HepG2 (cell line): ENCODE data around the gene ONECUT1. TPM values are rescaled to one million over a fixed set of nuclear protein-coding genes. Genes with fewer than 3 reads are reported as not detected.
A peak's percentile ranks its signal among the peaks of the same experiment; 100 is the strongest.

Source experiments
- ARNTL ChIP-seq: sonication (generic); formaldehyde crosslinking; IDR thresholded peaks from 2 replicates; pipeline ENCODE4 v1.4.0; 2020; ENCODE audit warnings: mild to moderate bottlenecking, missing genetic modification reagents
- ATAD3A ChIP-seq: sonication (generic); formaldehyde crosslinking; IDR thresholded peaks from 2 replicates; pipeline ENCODE4 v1.4.0; 2020; ENCODE audit warnings: missing genetic modification reagents
- BCL6 ChIP-seq: IDR thresholded peaks from 2 replicates; pipeline ENCODE4 v1.6.1; 2016; ENCODE audit warnings: missing genetic modification reagents, missing compliant biosample characterization
- HMGXB4 ChIP-seq, 2 experiments: sonication (generic) in 1 of 2; formaldehyde crosslinking in 1 of 2; IDR thresholded peaks; 2 replicates each; pipeline versions ENCODE4 v1.4.0 to v1.6.1; 2018 to 2020; ENCODE audit warnings: missing genetic modification reagents in 2 of 2, borderline replicate concordance in 1 of 2, low read depth in 1 of 2, mild to moderate bottlenecking in 1 of 2, missing biosample characterization in 1 of 2
- NBN ChIP-seq: fragments of 450-650 bp; conservative IDR thresholded peaks from 2 replicates; pipeline ENCODE4 v1.6.1; 2017
- NR2F2 ChIP-seq: IDR thresholded peaks from 2 replicates; pipeline ENCODE4 v1.6.1; 2012; ENCODE audit warnings: low read depth, inconsistent platforms, borderline replicate concordance
- PITX1 ChIP-seq: sonication (generic); formaldehyde crosslinking; IDR thresholded peaks from 2 replicates; pipeline ENCODE4 v1.5.1; 2020; ENCODE audit warnings: mild to moderate bottlenecking, missing genetic modification reagents
- TEAD2 ChIP-seq: sonication (generic); formaldehyde crosslinking; IDR thresholded peaks from 2 replicates; pipeline ENCODE4 v1.9.0; 2021; ENCODE audit warnings: missing genetic modification reagents
- TFDP1 ChIP-seq: IDR thresholded peaks from 2 replicates; pipeline ENCODE4 v1.6.1; 2016; ENCODE audit warnings: missing compliant biosample characterization, missing genetic modification reagents, borderline replicate concordance
- THAP9 ChIP-seq: sonication (generic); formaldehyde crosslinking; IDR thresholded peaks from 2 replicates; pipeline ENCODE4; 2020; ENCODE audit warnings: missing genetic modification reagents, mild to moderate bottlenecking, borderline replicate concordance
- ZMYM3 ChIP-seq: sonication (generic); formaldehyde crosslinking; IDR thresholded peaks from 2 replicates; pipeline ENCODE4 v1.5.1; 2020; ENCODE audit warnings: mild to moderate bottlenecking, missing genetic modification reagents
- ZNF274 ChIP-seq: sonication (generic); formaldehyde crosslinking; IDR thresholded peaks from 2 replicates; pipeline ENCODE4 v1.5.1; 2020; ENCODE audit warnings: mild to moderate bottlenecking, missing genetic modification reagents
- ZNF407 ChIP-seq: sonication (generic); formaldehyde crosslinking; IDR thresholded peaks from one replicate; pipeline ENCODE4 v1.5.1; 2020; ENCODE audit warnings: mild to moderate bottlenecking, missing genetic modification reagents; ENCODE audit errors: not compliant biosample characterization
- ZNF709 ChIP-seq: sonication (generic); formaldehyde crosslinking; IDR thresholded peaks from 2 replicates; pipeline ENCODE4 v1.5.0; 2020; ENCODE audit warnings: mild to moderate bottlenecking, missing genetic modification reagents
- polyA plus RNA-seq, 8 experiments: library from polyadenylated mRNA; depleted of rRNA in 3 of 8; stranded (reverse) in 7 of 8; unstranded in 1 of 8; fragments of >200 nt; fragmentation: Illumina TruSeq in 4 of 8; extraction: Trizol in 4 of 8; gene quantifications; 2 replicates each; pipeline versions ENCODE4 v1.2.1 to v1.2.3, GENCODE V29; 2011 to 2016; ENCODE audit warnings: low read depth in 4 of 8, missing spikeins in 1 of 8, mixed read lengths in 1 of 8; ENCODE audit not compliant: insufficient read depth in 1 of 8
- total RNA-seq, 5 experiments: library from RNA; depleted of rRNA; stranded (reverse); fragments of >200 nt; fragmentation: Illumina TruSeq; extraction: Trizol; gene quantifications; 2 replicates each; pipeline ENCODE4 v1.2.3, GENCODE V29; 2016; ENCODE audit warnings: low read depth in 1 of 5

The ONECUT1 gene
- total and polyA plus RNA-seq, 2 of the 13 experiments (the other 11 are each of a cell fraction or from before 2014, with no cell fraction given) = 3.5 to 9.1 TPM

- 0 out of 2 replicates have a peak, but pooled peaks have one; percentile 41 for TF ChIP-seq ZMYM3
- TF ChIP-seq TEAD2 = no peak
- TF ChIP-seq PITX1 (CRISPR knock-in tag) = peak; percentile 65
- TF ChIP-seq ZNF274 (CRISPR knock-in tag) = 0 out of 2 replicates have a peak, but pooled peaks have one; percentile 7
- TF ChIP-seq THAP9 (CRISPR knock-in tag) = peak; percentile 46; the same call in 1 of the 2 replicates
- TF ChIP-seq NBN = no peak
- TF ChIP-seq ATAD3A (CRISPR knock-in tag) = no peak
- peak; percentile 51 for TF ChIP-seq ARNTL (CRISPR knock-in tag)
- no peak for TF ChIP-seq ZNF407 (CRISPR knock-in tag)
- peak; percentile 38; the same call in 1 of the 2 replicates for TF ChIP-seq TFDP1 (CRISPR knock-in tag)
- peak; percentile 58; the same call in 1 of the 2 replicates for TF ChIP-seq NR2F2
- TF ChIP-seq HMGXB4 (CRISPR knock-in tag; IDR thresholded peaks at IDR 0.05; ENCODE audit: borderline replicate concordance in 1 of 2, low read depth in 1 of 2) = peak in 1 of 2 experiments; percentile 63; a peak in 1 of 4 replicates
- peak; percentile 26; the same call in 1 of the 2 replicates for TF ChIP-seq BCL6 (CRISPR knock-in tag)
- no peak for TF ChIP-seq ZNF709 (CRISPR knock-in tag)
Measured at GRCh38 chr15:52786436-52787122, 3.6 kb downstream of the ONECUT1 start (continued).
